SK-N-SH (cell line): ENCODE measurements around the gene EFCC1.

Experiments
- EP300 ChIP-seq, 2 experiments: IDR thresholded peaks; 2 replicates each; pipeline versions ENCODE4 v1.4.0 to v1.6.1; 2012; ENCODE audit warnings: borderline replicate concordance in 1 of 2, low read depth in 1 of 2, low read length in 1 of 2
- MAX ChIP-seq: IDR thresholded peaks from 2 replicates; pipeline ENCODE4 v1.4.0; 2012; ENCODE audit warnings: low read depth
- POLR2AphosphoS5 ChIP-seq: IDR thresholded peaks from 2 replicates; pipeline ENCODE4 v1.6.1; 2012; ENCODE audit warnings: low read depth, low read length
- TCF12 ChIP-seq: IDR thresholded peaks from 2 replicates; pipeline ENCODE4 v1.4.0; 2012
- USF2 ChIP-seq: fragments of 150-350 bp; IDR thresholded peaks from 2 replicates; pipeline ENCODE4 v1.6.1; 2017; ENCODE audit warnings: antibody characterized with exemption, low read length, low read depth, borderline replicate concordance

GRCh38 chr3:129068291-129068886 lies 67.3 kb downstream of the EFCC1 start:
- TF ChIP-seq MAX: no peak
- TF ChIP-seq TCF12: no peak
- no peak for TF ChIP-seq USF2
- TF ChIP-seq EP300 (IDR thresholded peaks at IDR 0.05; ENCODE audit: borderline replicate concordance in 1 of 2, low read depth in 1 of 2, low read length in 1 of 2): no peak
- no peak for TF ChIP-seq POLR2AphosphoS5
